ENCODE measurements around the gene CDH24. TPM values are rescaled to one million over a fixed set of nuclear protein-coding genes. Genes with fewer than 3 reads are reported as not detected.

The CDH24 gene
- total RNA-seq, 1 experiment from 2014 or later = 13.7 TPM

DNA sequence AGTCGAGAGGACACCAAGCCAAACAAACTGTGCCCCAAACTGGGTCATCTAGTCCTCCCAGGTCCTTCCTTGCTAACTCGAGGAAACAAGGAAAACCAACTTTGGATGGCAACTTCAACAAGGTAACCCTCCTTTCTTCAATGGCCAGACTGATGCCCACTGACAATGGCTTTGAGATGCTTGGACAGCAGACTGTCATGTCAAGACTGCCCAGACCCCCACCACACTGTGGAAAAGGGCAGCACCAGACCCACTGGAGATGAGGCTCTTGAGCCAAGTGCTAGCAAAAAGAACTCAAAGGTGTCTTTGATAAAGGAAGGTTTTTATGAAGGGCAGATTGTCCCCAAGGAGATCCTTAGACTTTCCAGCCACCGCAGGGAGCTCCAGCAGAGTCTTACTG is 9.0 kb upstream of the CDH24 start:
- no peak for DNase-seq (ENCODE audit: low read depth)

DNA sequence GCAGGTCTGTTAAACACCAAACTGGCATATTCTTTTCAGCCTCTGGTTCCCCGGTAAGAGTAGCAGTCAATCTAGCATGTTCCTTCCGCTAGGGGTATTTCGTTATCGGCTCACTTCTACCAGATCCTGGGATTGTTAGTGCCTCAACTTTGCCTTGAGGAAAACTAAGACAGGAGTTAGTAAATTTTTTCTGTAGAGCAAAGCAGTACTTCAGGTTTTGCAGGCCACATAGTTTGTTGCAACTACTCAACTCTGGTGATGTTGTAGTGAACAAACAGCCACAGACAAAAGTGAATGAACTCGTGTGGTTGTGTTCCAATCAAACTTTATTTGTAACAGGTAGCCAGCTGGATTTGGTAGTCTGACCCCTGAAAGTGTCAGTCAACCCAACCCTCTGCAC is 6.3 kb upstream of the CDH24 start:
- DNase-seq (ENCODE audit: low read depth) = no peak

DNA sequence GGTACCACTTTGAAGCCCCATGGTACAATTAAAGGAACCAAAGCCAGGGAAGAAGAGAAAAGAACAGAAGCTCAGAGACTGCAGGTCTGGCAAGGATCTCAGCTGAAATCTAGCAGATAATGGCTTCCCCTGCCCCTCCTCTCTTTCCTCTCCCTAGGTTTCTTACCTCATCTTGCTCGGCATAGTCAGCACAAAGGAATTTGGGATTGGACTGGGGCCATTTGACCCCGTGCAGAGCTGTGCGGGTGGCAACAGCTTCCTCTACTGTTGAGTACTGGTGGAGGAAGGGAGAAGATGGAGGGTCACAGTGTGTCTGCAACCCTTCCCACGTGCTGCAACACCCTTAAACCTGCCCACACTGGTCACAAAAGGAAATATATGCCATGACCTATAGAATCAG is 4.7 kb upstream of the CDH24 start:
- peak; percentile 96 for DNase-seq (ENCODE audit: low read depth)

DNA sequence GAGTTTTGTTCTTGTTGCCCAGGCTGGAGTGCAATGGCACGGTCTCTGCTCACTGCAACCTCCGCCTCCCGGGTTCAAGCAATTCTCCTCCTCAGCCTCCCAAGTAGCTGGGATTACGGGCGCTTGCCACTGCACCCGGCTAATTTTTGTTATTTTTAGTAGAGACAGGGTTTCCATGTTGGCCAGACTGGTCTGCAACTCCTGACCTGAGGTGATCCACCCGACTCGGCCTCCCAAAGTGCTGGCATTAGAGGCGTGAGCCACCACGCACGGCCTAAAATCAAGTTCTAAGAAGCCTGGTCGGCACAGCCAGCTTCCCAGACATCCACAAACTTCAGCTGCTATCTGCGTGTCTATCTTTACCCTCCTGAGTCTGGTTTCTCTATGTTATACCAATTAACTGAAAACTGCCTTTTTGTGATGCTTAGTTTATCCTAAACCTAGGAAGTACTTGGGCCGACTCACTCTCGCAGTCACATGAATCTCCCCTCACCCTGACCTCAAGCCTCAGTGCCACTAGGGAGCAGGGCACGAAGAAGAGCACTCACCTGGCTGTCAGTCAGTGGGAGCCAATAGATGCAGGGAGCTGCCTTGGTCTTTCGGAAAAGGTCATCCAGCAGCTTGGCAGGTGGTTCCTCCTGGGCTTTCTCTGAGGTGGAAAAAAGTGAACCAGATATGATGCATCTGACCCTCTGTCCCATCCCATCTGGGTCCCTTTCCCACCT is 3.4 kb upstream of the CDH24 start:
- no peak for DNase-seq (ENCODE audit: low read depth)

DNA sequence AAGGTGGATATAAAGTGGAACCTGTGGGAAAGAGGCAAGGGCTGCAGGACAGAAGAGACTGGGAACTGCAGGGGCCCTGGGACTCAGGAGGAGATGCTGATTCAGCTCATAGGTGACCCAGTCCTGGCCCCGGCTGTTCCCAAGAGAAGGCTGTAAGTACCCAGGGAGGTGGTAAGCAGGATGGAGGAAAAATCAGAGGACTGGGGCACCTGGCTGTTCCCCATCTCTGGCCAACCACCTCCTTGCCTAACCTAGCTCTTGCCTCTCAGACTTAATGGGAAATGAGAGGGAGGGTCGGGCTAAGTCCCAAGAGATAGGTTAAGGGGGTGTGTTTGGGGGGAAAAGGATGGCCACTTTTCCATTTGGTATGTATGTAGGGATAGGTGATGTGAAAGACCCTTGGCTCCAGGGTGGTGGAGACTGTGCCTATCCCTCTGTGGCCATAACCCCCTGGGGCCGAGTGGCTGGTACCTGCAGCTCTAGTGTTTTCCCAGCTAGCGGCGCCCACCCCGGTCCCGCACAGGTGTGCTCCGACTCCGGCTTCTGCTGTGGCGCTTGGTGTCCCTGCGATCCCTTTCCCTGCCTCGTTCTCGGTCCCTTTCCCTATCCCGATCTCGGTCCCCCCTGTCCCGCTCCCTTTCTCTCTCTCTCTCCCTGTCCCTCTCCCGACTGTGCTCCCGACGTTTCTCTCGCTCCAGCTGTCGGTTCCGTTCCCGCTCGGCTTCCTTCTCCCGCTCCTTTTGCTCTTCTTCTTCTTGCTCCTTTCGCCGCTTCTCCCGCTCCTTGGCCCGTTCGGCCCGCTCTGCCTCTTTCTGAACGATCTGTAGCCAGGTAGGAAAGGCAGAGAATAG is 1.6 kb upstream of the CDH24 start:
- DNase-seq (ENCODE audit: low read depth) = no peak

DNA sequence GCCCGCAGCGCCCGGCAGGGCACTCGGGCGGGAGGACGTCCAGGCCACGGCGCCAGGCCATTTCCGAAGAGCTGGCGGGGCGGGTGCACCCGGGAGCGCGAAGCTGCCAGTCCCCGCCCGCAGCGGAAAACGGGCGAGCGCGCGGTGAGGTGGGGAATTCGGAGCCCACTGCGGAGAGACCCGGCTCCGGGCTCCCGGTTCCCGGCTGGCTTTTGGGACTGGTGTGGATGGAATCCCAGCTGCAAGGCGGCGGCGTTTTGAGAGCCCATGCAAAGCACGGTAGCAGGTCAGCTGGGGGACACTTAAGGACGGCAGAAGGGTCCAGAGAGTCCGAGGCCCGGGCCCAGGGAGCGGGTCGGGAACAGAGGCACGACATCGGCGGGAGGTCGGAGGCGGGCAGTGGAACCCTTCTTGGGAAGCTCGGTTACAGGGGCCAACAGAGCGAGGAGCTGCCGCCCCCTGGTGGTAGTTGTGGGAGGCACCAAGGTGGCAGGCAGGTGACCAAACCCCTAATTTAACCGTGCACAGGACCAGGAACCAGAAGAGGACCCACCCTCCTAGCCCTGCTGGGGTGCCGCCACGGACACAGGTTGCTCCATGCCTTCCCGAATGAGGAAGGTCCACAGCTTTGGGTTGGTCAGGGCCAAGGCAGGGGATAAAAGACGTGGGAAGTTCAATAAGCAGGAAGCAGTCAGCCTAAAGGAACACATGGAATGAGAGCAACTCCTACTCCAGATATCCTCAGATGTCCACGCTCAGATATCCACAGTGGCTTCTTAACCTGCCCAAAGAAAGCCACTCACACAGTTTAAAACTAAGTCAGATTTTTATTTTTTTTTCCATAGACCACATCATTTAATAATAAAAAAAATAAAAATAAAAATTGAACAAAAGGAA is 685 bp upstream of the CDH24 start:
- DNase-seq (ENCODE audit: low read depth) = peak; percentile 86

DNA sequence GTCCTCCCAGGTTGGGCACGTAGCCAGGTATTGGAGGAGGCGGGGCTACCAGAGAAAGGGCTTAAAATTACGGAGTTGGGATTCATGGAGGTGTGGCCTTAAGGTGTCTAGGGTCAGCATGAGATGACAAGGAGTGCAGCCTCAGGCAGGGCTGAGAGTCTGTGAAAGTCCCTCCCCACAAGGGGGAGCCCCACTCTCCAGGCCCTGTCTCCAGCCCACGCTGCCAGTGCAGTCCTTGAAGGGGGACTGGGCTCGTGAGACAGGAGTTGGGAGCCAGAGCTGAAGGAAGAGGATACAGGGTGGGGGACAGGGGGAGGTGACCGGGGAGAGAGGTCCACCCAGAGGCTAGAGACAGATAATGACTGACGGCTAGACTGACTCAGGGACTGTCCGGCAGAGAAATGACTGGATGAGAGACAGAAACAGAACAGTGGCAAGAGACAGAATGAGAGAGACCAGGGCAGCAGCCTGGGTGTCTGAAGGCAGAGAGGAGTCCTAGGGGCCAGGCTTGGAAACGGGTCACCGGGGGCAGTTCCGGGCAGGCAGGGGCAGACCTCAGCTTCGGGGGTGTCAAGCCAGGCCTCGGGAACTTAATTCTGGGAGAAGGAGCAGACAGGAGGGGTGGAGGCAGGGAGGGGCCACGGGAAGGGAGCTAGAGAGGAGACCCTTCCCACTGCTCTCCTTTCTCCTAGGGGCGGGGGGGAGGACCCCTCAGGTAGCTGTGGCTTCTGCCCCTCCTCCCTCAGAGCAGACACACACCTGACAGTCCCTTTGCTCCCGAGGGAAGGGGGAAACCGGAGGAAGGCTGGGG is 970 bp downstream of the CDH24 start:
- peak; percentile 74 for DNase-seq (ENCODE audit: low read depth)

DNA sequence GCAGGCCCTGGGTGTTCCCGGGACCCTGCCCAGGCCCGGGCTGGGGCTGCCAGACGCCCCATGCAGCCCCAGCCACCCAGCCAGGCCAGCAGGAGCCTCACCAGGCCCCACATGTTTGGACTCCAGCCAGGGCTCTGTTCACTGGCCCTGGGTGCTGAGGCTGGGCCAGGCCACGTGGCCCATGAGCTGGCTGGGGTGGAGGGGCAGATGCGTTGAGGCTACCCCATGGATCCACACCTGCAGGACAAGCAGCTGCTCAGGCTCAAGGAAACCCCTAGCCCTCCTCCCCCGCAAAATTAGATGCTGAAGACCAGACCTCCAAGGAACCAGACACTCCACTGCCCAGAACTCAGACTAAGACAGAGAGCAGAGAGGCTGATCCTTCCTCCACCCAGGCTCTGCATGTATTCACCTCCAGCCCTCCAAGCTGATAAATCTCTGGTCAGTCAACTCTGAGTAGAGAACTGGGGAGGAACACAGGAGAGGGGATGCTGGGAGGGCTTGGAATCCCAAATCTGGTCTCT is 1.6 kb downstream of the CDH24 start:
- DNase-seq (ENCODE audit: low read depth) = no peak

DNA sequence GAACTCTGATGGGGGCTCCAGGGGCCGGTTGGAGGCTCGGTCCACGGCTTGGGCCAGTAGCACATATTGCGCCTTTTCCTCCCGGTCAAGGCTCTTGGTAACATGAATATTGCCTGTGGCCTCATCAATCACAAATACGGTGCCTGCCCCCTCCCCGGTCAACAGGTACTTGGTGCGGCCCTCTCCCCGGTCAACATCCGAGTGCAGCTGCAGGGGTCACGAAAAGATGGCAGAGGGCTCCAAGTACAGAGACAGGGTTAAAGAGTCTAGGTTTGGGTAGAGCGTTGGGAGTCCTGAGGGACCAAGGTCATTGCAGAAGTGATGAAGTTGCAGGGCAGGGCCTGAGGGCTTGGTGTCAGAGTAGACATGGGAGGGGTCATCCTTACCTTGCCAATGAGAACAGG is 2.2 kb downstream of the CDH24 start:
- no peak for DNase-seq (ENCODE audit: low read depth)

DNA sequence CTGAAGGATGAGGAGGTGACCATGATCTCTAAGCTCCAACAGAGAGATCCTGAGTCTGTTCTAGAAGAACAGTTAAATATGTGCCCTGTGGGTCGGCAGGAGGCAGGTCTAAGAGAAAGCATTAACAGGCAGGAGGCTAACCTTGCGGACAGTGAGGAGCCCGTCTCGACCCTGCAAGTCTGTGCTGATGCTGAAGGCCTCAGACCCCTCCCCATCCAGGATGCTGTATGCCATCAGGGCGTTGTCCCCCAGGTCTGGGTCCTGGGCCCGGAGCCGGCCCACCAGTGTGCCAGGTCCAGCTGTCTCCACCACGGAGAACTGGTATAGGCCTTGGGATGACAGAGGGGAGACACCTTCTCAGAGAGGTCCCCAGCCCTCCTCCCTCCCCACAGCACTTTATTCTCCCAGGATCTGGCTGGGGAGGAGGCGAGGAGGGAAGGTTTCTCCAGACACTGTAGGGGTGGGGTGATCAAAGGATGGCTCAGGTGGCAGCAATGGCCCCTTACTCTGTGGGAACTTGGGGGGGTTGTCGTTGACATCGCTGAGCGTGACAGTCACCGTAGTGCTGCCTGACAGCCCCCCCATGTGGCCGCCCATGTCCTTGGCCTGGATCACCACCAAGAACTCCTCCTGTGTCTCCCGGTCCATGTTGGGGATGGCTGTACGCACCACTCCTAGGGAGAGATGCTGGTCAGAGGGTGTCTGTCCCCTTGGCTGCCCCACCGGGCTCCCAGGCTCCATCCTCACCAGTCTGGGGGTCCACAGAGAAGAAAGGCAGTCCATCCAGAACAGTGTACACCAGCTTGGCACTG is 3.1 kb downstream of the CDH24 start:
- DNase-seq (ENCODE audit: low read depth) = no peak

DNA sequence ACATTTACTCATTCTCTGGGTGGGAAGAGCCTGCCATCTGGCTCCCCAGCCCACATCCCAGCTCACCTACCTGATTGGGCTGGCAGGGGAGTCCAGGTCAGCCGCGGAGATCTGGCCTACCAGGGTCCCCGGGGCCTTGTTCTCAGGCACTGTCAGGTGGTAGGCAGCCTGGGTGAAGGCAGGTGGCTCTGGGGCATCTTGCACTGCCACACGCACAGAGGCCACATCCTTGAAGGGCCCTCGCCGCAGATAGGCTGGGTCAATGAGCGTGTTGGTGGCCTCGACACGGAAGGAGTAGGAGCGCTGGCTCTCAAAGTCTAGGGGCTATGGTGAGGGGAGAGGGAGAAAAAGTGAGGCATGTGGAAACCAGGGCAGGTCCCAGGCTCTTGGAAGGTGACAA is 3.9 kb downstream of the CDH24 start:
- no peak for DNase-seq (ENCODE audit: low read depth)

DNA sequence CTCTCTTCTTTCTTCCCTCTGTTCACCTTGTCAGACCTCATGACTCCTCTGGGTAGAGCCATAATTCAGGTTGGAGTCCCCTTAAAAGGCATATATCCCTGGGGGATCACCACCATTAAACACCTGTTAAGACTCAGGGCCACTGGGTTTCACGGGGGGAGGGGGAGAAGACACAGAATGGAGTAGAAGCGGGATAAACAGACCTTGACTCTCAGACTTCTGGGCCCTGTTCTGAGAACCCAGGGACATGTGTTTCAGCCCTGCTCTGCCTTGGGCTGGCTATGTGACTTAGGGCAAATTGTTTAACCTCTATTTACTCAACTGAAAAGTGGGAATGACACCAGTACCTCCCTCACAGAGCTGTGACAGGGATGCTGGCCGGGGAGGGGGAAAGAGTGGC is 4.6 kb downstream of the CDH24 start:
- no peak for DNase-seq (ENCODE audit: low read depth)

DNA sequence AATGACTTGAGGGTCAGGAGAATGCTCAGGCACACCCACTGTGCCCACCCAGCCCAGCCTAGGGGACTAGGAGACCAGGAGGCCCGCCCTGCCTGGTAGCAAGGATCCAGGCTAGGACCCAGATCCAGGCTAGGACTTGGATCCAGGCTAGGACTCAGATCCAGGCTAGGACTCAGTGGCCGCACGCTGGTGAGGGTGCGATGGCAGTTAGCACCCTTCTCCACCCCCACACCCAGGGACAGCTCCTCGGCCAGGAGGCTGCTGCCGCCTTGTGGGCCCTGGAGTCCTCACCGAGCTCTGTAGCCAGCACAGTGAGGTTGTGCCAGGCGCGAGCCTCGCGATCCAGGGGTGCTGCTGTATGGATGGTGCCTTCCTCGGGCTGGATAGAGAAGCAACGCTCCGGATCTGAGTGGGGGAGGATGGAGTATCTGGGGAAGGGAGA is 5.1 kb downstream of the CDH24 start:
- DNase-seq (ENCODE audit: low read depth) = no peak

DNA sequence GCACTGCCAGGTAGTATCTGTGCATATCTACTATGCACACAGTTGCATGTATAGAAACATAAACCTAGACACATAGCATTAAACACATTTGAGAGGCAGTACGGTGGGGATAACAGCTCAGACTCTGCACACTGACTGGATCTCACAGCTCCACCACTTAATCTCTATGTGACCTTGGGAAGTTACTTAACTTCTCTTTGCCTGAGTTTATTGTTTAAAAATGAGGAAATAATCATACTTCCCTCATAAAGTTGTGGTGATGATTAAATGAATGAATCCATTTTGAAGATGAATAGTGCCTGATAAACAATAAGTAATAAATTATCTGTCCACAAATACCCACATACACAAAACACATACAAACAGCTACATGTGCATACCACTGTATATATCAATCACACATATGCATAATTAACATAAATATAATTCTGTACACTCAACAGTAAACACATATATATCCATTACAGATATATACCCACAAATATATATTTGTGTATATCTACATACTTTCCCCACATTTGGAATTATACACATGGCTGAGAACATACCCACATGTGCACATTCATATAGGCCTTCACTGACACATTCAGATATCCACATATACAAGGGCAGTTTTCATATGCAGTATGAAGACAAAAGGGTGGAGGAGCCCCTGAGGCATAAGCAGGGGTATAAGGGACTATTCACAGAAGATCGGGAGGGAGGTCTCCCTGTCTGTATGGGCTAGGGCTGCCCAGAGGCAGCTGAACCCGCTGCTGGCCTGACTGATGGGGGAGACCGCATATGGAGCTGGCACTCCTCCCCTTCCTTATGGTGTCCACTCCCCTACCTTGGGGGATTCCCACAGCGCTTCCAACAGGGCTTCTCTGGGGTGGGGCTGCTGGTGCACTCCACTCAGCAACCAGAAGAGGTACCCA is 5.9 kb downstream of the CDH24 start:
- no peak for DNase-seq (ENCODE audit: low read depth)

DNA sequence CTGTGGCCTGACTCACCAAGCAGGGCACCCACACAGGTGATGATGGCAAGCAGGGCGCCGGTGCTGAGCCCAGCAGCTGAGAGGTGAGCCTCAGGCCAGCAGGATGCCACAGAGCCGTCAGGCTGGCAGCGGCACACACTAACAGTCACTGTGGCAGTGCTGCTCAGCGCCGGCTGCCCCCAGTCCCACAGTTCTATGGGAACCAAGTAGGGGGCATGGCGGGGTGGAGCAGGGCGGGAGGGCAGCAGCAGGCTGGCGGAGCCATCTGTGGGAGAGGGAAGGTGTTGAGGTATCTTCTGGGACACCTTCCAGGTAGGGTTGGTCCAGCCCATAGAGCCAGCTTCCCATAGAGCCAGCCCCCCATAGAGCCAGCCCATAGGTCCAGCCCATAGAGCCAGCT is 8.3 kb downstream of the CDH24 start:
- no peak for DNase-seq (ENCODE audit: low read depth)

DNA sequence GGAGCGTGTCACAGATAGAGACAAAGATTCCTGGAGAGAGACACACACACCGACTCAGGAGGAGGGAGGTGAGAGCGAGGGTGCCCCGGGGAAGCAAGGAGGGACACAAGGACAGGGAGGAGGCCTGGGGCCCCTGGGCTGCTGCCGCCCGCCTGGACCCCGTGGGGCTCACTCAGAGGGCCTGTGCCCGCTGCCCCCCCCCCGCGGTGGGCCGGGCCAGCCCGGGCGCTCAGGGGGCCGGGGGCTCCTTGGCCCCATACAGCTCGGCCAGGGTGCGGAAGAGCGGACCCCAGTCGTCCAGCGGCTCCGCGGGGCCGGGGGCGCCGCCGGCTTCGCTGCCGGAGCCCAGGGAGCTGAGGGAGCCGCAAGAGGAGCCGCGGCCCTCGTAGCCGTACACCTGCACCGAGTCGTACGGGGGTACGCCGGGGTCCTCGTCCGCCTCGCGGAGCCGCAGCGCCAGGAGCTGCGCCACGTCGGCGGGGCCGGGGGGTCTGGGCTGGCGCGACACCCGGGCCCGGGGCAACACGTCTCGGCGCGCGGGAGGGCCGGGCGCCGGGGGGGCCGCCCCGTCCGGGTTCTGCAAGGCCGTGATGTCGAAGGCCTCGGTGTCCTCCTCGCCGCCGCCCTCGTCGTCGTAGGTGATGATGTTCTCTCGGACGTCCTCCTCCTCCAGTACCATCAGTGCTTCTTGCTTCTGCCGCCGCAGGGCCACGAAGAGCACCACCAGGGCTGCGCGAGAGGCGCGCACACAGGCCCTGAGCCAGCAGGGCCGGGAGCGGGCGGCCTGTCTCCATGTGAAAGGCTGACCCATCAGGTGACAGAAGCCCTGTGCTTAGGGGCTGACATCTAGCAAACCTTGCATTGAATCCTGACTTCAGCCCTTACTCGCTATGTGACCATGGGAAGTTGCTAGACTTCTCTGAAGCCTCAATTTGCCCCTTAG is 9.3 kb downstream of the CDH24 start:
- no peak for DNase-seq (ENCODE audit: low read depth)

DNA sequence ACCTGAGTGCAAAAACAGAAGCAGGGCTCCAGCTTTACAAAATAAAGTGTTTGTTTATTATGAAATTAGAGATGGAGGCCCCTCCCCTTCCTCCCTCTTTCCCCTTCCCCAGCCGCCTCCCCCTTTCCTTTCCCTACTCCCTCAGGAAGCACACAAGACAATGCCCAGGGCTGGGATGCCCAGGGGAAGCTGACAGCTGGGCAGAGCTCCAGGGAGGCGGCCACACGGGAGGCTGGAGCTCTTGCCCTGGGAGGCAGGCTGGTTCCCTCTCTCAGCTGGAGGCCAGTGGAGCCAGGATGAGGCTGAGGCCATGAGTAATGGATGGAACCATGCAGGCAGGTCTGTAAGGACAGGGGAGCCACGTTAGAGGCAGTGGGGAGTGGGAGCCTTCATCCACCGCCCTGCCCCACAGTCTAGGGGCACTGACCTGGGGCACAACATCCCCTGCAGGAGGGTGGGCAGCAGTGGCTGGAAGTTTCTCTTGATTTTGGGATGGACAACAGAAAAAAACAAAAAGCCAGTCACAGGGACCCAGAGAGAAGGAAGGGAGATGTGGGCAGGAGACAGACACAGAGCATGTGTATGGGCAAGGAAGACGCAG is 10.2 kb downstream of the CDH24 start:
- peak; percentile 57 for DNase-seq (ENCODE audit: low read depth)

Data from M059J (cell line).